Gastrocnemius medialis (tissue), 4 donors: ENCODE measurements around the gene PGPEP1.

ENCODE experiments used
- POLR2A ChIP-seq, 2 donors: fragments of 450-650 bp; IDR thresholded peaks; one replicate each; pipeline ENCODE4 v1.6.1; 2017; ENCODE audit warnings: antibody characterized with exemption in 2 of 2, mild to moderate bottlenecking in 2 of 2, moderate library complexity in 2 of 2
- TF ChIP-seq, protein P1 (sequence below), 5 experiments: fragments of 450-650 bp in 3 of 5; fragments of 200-600 bp in 2 of 5; sonication (generic) in 2 of 5; IDR thresholded peaks in 4 of 5; conservative IDR thresholded peaks in 1 of 5; 1 replicate in 4 of 5; 2 replicates in 1 of 5; pipeline ENCODE4 v1.5.1; 2016 to 2019; ENCODE audit warnings: antibody characterized with exemption in 5 of 5, mild to moderate bottlenecking in 3 of 5, moderate library complexity in 3 of 5

DNA sequence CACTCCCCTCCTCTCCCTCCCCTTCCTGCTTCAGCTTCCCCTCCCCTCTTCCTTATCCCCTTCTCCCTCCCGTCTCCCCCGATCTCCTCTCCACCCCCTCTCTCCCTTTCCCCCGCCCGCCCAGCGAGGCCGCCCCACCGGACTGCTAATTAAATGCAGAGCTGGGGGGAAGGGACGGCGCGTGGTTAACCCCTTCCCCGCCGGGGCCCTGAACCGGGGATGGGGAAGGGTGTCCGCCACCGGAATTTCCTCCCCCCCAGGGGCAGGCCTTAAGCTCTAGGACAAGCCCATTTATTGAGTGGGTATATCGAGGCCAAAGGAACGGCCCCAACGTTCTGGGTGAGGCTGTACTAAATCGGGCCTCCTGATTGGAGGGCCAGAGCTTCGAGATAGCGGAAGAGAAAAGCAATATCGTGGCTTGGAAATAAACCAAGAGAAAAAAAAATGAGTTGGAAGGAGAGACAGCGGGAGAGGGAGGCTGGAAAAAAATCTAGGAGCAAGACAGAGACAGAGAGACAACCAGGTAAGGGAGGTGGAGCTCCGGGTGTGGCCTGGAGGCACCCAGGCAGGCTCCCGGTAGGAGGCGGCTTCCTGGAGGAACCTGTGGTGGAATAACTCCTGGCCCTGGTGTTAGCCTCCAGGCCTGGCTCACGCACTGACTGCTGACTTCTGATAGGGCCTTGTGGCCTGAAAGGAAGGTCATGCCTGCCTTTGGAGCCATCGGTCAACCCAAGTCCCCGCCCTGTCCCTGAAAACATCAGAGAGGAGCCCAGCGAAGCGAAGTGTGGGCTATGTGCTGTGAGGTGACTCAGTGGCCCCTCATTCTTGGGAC, 47.4 kb upstream of the PGPEP1 start:
- TF ChIP-seq, protein P1, sequence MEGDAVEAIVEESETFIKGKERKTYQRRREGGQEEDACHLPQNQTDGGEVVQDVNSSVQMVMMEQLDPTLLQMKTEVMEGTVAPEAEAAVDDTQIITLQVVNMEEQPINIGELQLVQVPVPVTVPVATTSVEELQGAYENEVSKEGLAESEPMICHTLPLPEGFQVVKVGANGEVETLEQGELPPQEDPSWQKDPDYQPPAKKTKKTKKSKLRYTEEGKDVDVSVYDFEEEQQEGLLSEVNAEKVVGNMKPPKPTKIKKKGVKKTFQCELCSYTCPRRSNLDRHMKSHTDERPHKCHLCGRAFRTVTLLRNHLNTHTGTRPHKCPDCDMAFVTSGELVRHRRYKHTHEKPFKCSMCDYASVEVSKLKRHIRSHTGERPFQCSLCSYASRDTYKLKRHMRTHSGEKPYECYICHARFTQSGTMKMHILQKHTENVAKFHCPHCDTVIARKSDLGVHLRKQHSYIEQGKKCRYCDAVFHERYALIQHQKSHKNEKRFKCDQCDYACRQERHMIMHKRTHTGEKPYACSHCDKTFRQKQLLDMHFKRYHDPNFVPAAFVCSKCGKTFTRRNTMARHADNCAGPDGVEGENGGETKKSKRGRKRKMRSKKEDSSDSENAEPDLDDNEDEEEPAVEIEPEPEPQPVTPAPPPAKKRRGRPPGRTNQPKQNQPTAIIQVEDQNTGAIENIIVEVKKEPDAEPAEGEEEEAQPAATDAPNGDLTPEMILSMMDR (IDR thresholded peaks at IDR 0.05 in 4 of 5, conservative IDR thresholded peaks at IDR 0.05 in 1 of 5): no peak
- peak; percentile 39 to 44 for TF ChIP-seq POLR2A (IDR thresholded peaks at IDR 0.05)
